RWPE2 (cell line): Measurements from ENCODE around the gene TFDP3.

Experiments used
- ATAC-seq: fragments of 200-7000 bp; cut with Tn5 transposase; 3 replicates; pipeline ENCODE4 v1.9.1; 2021; ENCODE audit warnings: low read depth
- DNase-seq: peaks from one replicate; pipeline ENCODE4 v3.0.0-alpha.2; 2020; ENCODE audit warnings: low spot score
- H3K27ac ChIP-seq: fragments of 450-650 bp; 2 replicates; pipeline ENCODE4 v1.5.1; 2017; ENCODE audit warnings: mild to moderate bottlenecking; ENCODE audit not compliant: poor library complexity, severe bottlenecking
- H3K27me3 ChIP-seq: fragments of 250-450 bp; sonication (Bioruptor Pico); 2 replicates; pipeline ENCODE4 v1.5.1; 2021; ENCODE audit warnings: mild to moderate bottlenecking, moderate library complexity; ENCODE audit not compliant: insufficient read depth, poor library complexity, severe bottlenecking
- H3K36me3 ChIP-seq: fragments of 250-450 bp; sonication (Bioruptor Pico); 2 replicates; pipeline ENCODE4 v1.5.1; 2020; ENCODE audit warnings: low read depth, mild to moderate bottlenecking, moderate library complexity
- H3K4me1 ChIP-seq: fragments of 250-450 bp; sonication (Bioruptor Pico); 2 replicates; pipeline ENCODE4 v1.5.1; 2021; ENCODE audit warnings: mild to moderate bottlenecking, moderate library complexity; ENCODE audit not compliant: insufficient read depth, poor library complexity, severe bottlenecking
- H3K4me3 ChIP-seq: fragments of 250-450 bp; sonication (Bioruptor Pico); 2 replicates; pipeline ENCODE4 v1.5.1; 2021; ENCODE audit warnings: mild to moderate bottlenecking, moderate library complexity; ENCODE audit not compliant: severe bottlenecking
- H3K9me3 ChIP-seq: fragments of 250-450 bp; sonication (Bioruptor Pico); 2 replicates; pipeline ENCODE4 v1.5.1; 2021; ENCODE audit warnings: mild to moderate bottlenecking, moderate library complexity; ENCODE audit not compliant: severe bottlenecking
- CTCF ChIP-seq: fragments of 450-650 bp; IDR thresholded peaks from one replicate; pipeline ENCODE4 v1.5.1; 2017; ENCODE audit warnings: mild to moderate bottlenecking, moderate library complexity; ENCODE audit not compliant: poor library complexity, severe bottlenecking

TFDP3 gene

GRCh38 chrX:133190877-133191738 lies 27.0 kb downstream of the TFDP3 start:
- no peak overlapping the region for H3K27ac ChIP-seq
- no peak for TF ChIP-seq CTCF
- H3K4me1 ChIP-seq, result no peaks in the 10 kb centered on the region
- no peaks in the 10 kb centered on the region for H3K9me3 ChIP-seq
- H3K27me3 ChIP-seq, result no peaks in the 10 kb centered on the region
- DNase-seq (no peak), ATAC-seq (no peak)
- H3K36me3 ChIP-seq, result no peaks in the 10 kb centered on the region
- H3K4me3 ChIP-seq, result no peak overlapping the region

- H3K36me3 ChIP-seq, result no peaks in the 10 kb centered on the region
- no peak for TF ChIP-seq CTCF
- no peaks in the 10 kb centered on the region for H3K27me3 ChIP-seq
- no peaks in the 10 kb centered on the region for H3K9me3 ChIP-seq
- H3K4me3 ChIP-seq, result no peak overlapping the region
- ATAC-seq, result no peak
- DNase-seq, result no peak
- H3K27ac ChIP-seq, result no peak overlapping the region
- H3K4me1 ChIP-seq, result no peaks in the 10 kb centered on the region
These were observed 29.0 kb downstream of the TFDP3 start for GRCh38 chrX:133189195-133189594.

DNA sequence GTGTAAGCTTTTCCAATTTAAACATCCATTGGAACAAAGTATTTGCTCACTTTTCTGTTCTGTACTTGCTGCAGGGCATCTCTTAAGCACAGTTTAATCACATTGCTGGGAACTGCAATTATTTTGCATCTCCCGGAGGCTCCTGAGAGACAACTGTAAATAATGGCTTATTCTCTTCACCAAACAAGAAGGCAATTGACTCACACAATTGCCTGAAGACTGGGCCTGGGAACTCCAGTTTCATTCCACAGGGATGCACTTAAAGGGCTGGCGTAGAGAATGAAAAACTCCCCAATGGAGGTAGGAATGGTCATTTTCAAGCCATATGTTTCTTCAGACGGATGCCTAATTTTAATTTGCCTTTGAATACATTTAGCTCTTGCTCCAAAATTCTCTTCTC lies 29.5 kb downstream of the TFDP3 start:
- no peaks in the 10 kb centered on the region for H3K36me3 ChIP-seq
- H3K9me3 ChIP-seq, result no peaks in the 10 kb centered on the region
- DNase-seq (no peak), ATAC-seq (no peak)
- no peaks in the 10 kb centered on the region for H3K4me1 ChIP-seq
- no peak overlapping the region for H3K4me3 ChIP-seq
- H3K27ac ChIP-seq, result no peak overlapping the region
- no peaks in the 10 kb centered on the region for H3K27me3 ChIP-seq
- no peak for TF ChIP-seq CTCF

DNA sequence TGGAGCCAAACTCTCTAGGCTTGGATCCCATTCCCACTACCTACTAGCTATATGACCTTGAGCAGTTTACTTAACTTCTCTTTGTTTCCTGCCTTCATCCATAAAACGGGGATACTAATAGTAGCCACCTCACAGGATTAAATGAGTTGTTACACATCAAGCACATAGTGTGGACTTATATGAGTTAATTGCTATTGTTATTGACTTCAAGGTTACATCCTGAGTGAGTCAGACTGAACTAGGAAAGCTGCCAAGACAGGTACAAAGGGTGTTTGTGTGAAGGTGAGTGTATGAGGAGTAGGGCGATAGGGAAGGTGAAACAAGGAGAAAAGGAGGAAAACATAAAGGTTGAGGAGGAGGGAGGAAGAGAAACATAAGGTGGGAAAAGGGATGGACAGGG lies 32.2 kb downstream of the TFDP3 start:
- ATAC-seq (peak; percentile 91), DNase-seq (no peak)
- no peak for TF ChIP-seq CTCF
- no peak overlapping the region for H3K27ac ChIP-seq
- no peak overlapping the region for H3K4me3 ChIP-seq
- no peaks in the 10 kb centered on the region for H3K4me1 ChIP-seq
- H3K27me3 ChIP-seq, result no peaks in the 10 kb centered on the region
- no peaks in the 10 kb centered on the region for H3K9me3 ChIP-seq
- no peaks in the 10 kb centered on the region for H3K36me3 ChIP-seq

DNA sequence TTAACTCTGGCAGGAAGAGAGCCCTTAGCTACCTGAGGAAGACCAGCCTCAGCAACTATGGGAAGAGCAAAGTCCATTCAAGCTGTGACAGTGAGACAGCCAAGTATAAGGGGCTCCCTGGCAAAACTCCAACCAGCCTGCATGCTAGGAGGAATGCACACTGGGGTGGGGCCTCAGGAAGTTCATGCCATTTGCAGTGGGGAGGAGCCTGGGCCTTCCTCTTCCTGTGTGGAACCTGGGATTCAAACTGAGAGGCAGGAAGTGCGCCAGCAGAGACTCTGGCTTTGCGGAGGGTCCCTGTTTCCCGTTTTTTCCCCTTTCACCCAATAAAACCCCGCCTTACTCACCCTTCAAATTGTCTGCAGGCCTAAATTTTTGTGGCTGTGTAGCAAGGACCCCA lies 33.0 kb downstream of the TFDP3 start:
- H3K27me3 ChIP-seq, result no peaks in the 10 kb centered on the region
- H3K9me3 ChIP-seq, result no peaks in the 10 kb centered on the region
- no peak for ATAC-seq
- no peak for DNase-seq
- H3K36me3 ChIP-seq, result no peaks in the 10 kb centered on the region
- H3K4me1 ChIP-seq, result no peaks in the 10 kb centered on the region
- H3K4me3 ChIP-seq, result no peak overlapping the region
- no peak for TF ChIP-seq CTCF
- no peak overlapping the region for H3K27ac ChIP-seq
